GM18505 (cell line): ENCODE measurements around the gene RHOU.

ENCODE experiments used
- ATAC-seq: cut with Tn5 transposase; IDR thresholded peaks from one replicate; pipeline ENCODE4 v1.9.1; 2021; ENCODE audit not compliant: unreplicated experiment
- POLR2A ChIP-seq: IDR thresholded peaks from 4 replicates; pipeline ENCODE4 v1.6.1; 2011; ENCODE audit warnings: borderline replicate concordance; ENCODE audit not compliant: insufficient read depth, insufficient read length; ENCODE audit errors: extremely low read depth

The RHOU gene

GRCh38 chr1:228776449-228776848 is 41.2 kb downstream of the RHOU start:
- no peak for ATAC-seq
- no peak for TF ChIP-seq POLR2A

GRCh38 chr1:228777236-228777635 is 42.0 kb downstream of the RHOU start:
- no peak for TF ChIP-seq POLR2A
- ATAC-seq: no peak

- no peak for ATAC-seq
- no peak for TF ChIP-seq POLR2A
Observed at GRCh38 chr1:228778026-228778425, 42.7 kb downstream of the RHOU start.

GRCh38 chr1:228778466-228778865 is 43.2 kb downstream of the RHOU start:
- no peak for TF ChIP-seq POLR2A
- ATAC-seq: no peak

- no peak for TF ChIP-seq POLR2A
- ATAC-seq: no peak
Observed at GRCh38 chr1:228778961-228779360, 43.7 kb downstream of the RHOU start.

- no peak for TF ChIP-seq POLR2A
- ATAC-seq: no peak
Observed at GRCh38 chr1:228781161-228781808, 46.0 kb downstream of the RHOU start.

- no peak for ATAC-seq
- TF ChIP-seq POLR2A: no peak
Observed at GRCh38 chr1:228781809-228782661, 46.8 kb downstream of the RHOU start.

- no peak for ATAC-seq
Observed at GRCh38 chr1:228782662-228783417, 47.6 kb downstream of the RHOU start.

GRCh38 chr1:228783418-228784040 is 48.2 kb downstream of the RHOU start:
- no peak for TF ChIP-seq POLR2A
- no peak for ATAC-seq

More at GRCh38 chr1:228782662-228783417, 47.6 kb downstream of the RHOU start:
- TF ChIP-seq POLR2A: no peak

- ATAC-seq: no peak
- no peak for TF ChIP-seq POLR2A
Observed at GRCh38 chr1:228784181-228784580, 48.9 kb downstream of the RHOU start.

- no peak for TF ChIP-seq POLR2A
Observed at GRCh38 chr1:228785366-228786330, 50.4 kb downstream of the RHOU start.

More at GRCh38 chr1:228785366-228786330, 50.4 kb downstream of the RHOU start:
- ATAC-seq: no peak
